Activated CD8-positive, alpha-beta T cell treated with anti-CD3 and anti-CD28 coated beads for 36 hours (primary cell): Measurements from ENCODE around the gene IGSF3. TPM values are rescaled to one million over a fixed set of nuclear protein-coding genes. Genes with fewer than 3 reads are reported as not detected.
"Not testable (repeated sequence)": the region's sequence is repeated elsewhere in the genome, so short reads cannot be mapped to it uniquely, and the experiment has no call there.

ENCODE experiments used
- ATAC-seq: fragments of 200-7000 bp; cut with Tn5 transposase; one replicate; pipeline ENCODE4 v1.10.0; 2021; ENCODE audit warnings: mild to moderate bottlenecking, moderate library complexity
- CTCF ChIA-PET: fragments of 350-600 bp; sonication (Branson Sonifier 250); formaldehyde crosslinking; loops from one replicate; lab custom pipeline; 2021; ENCODE audit warnings: antibody characterized with exemption; lab: Charles Lee
- POLR2A ChIA-PET: fragments of 350-600 bp; sonication (Branson Sonifier 250); formaldehyde crosslinking; loops from one replicate; lab custom pipeline; 2021; ENCODE audit warnings: antibody characterized with exemption; lab: Charles Lee
- DNase-seq: peaks from one replicate; pipeline ENCODE4 v3.0.0-alpha.2; 2020
- H3K27ac Mint-ChIP-seq: one replicate; pipeline ENCODE4 v1.8.0; 2021; ENCODE audit warnings: mild to moderate bottlenecking, mixed read lengths
- H3K27me3 Mint-ChIP-seq: one replicate; pipeline ENCODE4 v1.8.0; 2021; ENCODE audit warnings: mixed read lengths
- H3K36me3 Mint-ChIP-seq: one replicate; pipeline ENCODE4 v1.8.0; 2021; ENCODE audit warnings: low read depth, mixed read lengths
- H3K4me1 Mint-ChIP-seq: one replicate; pipeline ENCODE4 v1.8.0; 2021; ENCODE audit warnings: low read depth, mixed read lengths
- H3K4me3 Mint-ChIP-seq: one replicate; pipeline ENCODE4 v1.8.0; 2021; ENCODE audit warnings: mild to moderate bottlenecking, moderate library complexity, mixed read lengths
- H3K9me3 Mint-ChIP-seq: one replicate; pipeline ENCODE4 v1.8.0; 2021; ENCODE audit warnings: mixed read lengths
- intact Hi-C: fragments of 100-400 bp; cut with micrococcal nuclease; formaldehyde crosslinking; loops from one replicate; pipeline ENCODE4 v1.10.0; 2022
- total RNA-seq, 2 experiments: library from RNA; stranded (reverse); gene quantifications; one replicate each; pipeline ENCODE4 v1.2.3, GENCODE V29; 2021
- TF ChIP-seq, protein P1 (sequence below): fragments of 200-600 bp; IDR thresholded peaks from one replicate; pipeline ENCODE4 v1.8.0; 2022; ENCODE audit warnings: antibody characterized with exemption, mild to moderate bottlenecking

The IGSF3 gene
- total RNA-seq, 2 experiments from 2014 or later: 0.54 to 0.72 TPM

DNA sequence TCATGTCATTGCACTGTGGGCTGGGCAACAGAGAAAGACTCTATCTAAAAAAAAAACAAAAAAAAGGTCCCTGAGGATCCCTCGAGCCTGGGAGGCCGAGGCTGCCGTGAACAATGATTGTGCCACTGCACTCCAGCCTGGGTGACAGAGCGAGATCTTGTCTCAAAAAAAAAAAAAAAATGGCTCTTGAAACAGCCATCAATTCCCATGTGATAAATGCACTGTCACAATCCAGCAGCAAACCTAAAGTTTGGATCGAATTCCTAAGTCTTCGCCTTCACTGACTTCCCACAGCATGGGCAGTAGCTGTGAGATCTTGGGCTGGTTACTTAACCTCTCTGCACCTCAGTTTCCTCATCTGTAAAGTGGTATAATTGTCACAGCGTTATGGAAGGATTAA is 43.5 kb downstream of the IGSF3 start:
- TF ChIP-seq, protein P1, sequence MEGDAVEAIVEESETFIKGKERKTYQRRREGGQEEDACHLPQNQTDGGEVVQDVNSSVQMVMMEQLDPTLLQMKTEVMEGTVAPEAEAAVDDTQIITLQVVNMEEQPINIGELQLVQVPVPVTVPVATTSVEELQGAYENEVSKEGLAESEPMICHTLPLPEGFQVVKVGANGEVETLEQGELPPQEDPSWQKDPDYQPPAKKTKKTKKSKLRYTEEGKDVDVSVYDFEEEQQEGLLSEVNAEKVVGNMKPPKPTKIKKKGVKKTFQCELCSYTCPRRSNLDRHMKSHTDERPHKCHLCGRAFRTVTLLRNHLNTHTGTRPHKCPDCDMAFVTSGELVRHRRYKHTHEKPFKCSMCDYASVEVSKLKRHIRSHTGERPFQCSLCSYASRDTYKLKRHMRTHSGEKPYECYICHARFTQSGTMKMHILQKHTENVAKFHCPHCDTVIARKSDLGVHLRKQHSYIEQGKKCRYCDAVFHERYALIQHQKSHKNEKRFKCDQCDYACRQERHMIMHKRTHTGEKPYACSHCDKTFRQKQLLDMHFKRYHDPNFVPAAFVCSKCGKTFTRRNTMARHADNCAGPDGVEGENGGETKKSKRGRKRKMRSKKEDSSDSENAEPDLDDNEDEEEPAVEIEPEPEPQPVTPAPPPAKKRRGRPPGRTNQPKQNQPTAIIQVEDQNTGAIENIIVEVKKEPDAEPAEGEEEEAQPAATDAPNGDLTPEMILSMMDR: no peak
- no peak overlapping the region for H3K27ac Mint-ChIP-seq
- peaks cover 14% of the 10 kb centered on the region for H3K4me1 Mint-ChIP-seq
- ChIA-PET CTCF (no interaction called here), POLR2A (no interaction called here)
- H3K4me3 Mint-ChIP-seq: no peak overlapping the region
- DNase-seq: no peak
- intact Hi-C loops: no loop called here
- H3K36me3 Mint-ChIP-seq: no peaks in the 10 kb centered on the region
- H3K9me3 Mint-ChIP-seq: no peaks in the 10 kb centered on the region
- ATAC-seq: no peak
- peaks cover 3% of the 10 kb centered on the region for H3K27me3 Mint-ChIP-seq

DNA sequence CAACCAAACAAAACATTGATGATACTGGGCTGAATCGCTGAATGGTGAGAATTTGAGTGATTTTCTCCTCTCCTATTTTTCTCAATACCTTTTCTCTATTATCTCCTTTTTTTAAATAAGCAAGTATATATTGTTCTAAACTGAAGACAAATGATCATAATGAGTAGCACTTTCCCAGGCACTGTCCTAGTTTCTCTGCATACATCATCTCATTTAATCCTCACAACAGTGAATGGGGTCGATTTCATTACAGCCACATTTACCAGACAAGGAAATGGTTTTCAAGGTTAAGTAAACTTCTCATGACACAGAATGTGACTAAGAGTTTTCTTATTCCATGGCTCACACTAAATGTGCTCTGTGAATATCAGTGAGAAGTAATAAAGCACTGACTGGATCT is 45.0 kb downstream of the IGSF3 start:
- H3K4me1 Mint-ChIP-seq, DNase-seq, ATAC-seq, intact Hi-C loops, H3K27ac Mint-ChIP-seq, H3K9me3 Mint-ChIP-seq, H3K27me3 Mint-ChIP-seq, H3K4me3 Mint-ChIP-seq, POLR2A ChIA-PET, CTCF ChIA-PET, H3K36me3 Mint-ChIP-seq: not testable (repeated sequence)

- POLR2A ChIA-PET, H3K27ac Mint-ChIP-seq, H3K4me3 Mint-ChIP-seq, H3K4me1 Mint-ChIP-seq, intact Hi-C loops, H3K9me3 Mint-ChIP-seq, DNase-seq, CTCF ChIA-PET, ATAC-seq, H3K36me3 Mint-ChIP-seq, H3K27me3 Mint-ChIP-seq: not testable (repeated sequence)
These were observed 45.8 kb downstream of the IGSF3 start for GRCh38 chr1:116621756-116622155.

DNA sequence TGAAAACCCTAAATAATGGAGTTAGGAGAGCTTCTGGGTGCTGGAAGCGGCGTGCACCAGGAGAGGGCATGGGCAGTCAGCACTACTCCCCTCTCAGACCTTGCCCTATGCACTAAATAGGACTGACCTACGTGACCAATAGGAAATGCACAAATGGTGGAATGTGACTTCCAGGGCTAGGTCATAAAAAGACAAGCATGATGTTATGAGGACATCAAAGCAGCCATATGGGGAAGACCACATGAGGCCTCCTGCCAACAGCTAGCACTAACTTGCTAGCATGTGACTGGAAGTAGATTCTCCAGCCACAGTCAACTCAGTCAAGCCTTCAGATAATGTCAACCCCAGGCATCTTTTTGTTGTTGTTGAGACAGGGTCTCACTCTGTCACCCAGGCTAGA is 47.1 kb downstream of the IGSF3 start:
- DNase-seq, H3K27me3 Mint-ChIP-seq, POLR2A ChIA-PET, ATAC-seq, intact Hi-C loops, H3K4me3 Mint-ChIP-seq, H3K9me3 Mint-ChIP-seq, H3K36me3 Mint-ChIP-seq, H3K27ac Mint-ChIP-seq, CTCF ChIA-PET, H3K4me1 Mint-ChIP-seq: not testable (repeated sequence)

GRCh38 chr1:116619106-116619505 is 48.4 kb downstream of the IGSF3 start:
- ATAC-seq, H3K4me3 Mint-ChIP-seq, POLR2A ChIA-PET, CTCF ChIA-PET, intact Hi-C loops, H3K36me3 Mint-ChIP-seq, H3K4me1 Mint-ChIP-seq, H3K9me3 Mint-ChIP-seq, H3K27ac Mint-ChIP-seq, H3K27me3 Mint-ChIP-seq, DNase-seq: not testable (repeated sequence)

DNA sequence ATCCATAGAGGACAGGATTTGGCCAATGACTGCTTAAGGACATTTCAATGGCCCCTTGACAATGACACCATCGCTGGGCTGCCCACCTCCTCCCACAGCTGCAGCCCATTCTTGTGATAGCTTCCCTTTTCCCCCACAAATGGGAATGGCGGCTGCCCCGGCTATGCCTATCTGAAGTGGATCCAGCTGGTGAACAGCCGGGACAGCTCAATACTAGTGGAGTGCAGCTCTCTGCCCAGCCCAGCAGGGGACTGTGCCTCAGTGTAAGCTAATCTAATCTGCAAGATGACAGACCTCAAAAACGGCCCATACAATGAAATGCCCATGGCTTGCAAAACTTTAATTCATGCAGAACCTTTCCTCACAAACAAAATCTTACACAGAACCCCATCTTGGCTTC is 49.7 kb downstream of the IGSF3 start:
- POLR2A ChIA-PET, intact Hi-C loops, H3K27ac Mint-ChIP-seq, DNase-seq, CTCF ChIA-PET, H3K4me1 Mint-ChIP-seq, H3K36me3 Mint-ChIP-seq, H3K4me3 Mint-ChIP-seq, ATAC-seq, H3K27me3 Mint-ChIP-seq, H3K9me3 Mint-ChIP-seq: not testable (repeated sequence)

DNA sequence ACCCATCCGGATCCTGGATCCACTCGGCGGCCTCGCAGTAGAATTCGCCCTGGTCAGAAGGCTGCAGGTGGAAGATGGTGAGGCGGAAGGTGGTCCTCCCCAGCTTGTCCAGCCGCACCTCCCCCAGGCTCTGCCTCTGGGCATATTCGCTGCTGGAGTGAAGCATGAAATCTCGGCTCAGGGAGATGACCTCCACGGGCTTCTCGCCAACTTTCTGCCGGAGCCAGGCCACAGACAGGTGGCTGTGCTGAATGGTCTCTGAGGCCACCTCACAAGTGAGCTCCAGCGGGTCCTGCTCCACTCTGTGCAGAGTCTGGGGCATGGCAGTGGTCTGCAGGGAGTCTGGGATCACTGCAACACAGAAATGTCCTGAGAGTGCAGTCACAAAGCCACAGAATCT is 53.7 kb downstream of the IGSF3 start:
- H3K27ac Mint-ChIP-seq, ATAC-seq, DNase-seq, intact Hi-C loops, H3K4me1 Mint-ChIP-seq, H3K4me3 Mint-ChIP-seq, POLR2A ChIA-PET, H3K9me3 Mint-ChIP-seq, H3K27me3 Mint-ChIP-seq, H3K36me3 Mint-ChIP-seq, CTCF ChIA-PET: not testable (repeated sequence)

DNA sequence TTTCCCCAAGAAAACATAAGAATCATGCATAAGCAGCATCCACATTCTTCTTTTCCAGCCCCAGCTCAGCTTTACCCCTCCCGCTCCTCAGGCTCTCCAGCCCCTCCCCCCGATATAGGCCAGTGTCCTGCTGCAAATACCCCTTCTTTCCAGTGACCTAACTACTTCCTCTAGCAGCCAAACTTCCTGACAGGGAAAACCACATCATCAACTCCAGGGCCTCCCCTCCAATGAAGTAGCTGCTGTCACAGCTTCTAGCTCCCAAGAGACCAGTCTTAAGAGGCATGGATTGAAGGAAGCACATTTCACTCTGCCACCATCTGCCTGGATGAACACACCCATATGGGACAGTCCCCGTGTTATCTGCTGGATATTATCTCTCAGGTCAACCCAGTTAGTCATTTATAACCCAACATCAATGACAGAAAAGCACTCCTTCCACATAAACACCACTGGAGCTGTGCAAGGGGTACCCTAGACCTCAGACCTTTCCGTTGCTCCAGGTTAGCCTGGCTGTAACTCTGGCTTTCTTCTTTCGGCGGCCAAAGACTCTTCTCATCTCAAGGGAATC is 57.6 kb downstream of the IGSF3 start:
- H3K9me3 Mint-ChIP-seq, H3K27me3 Mint-ChIP-seq, DNase-seq, intact Hi-C loops, H3K36me3 Mint-ChIP-seq, H3K4me3 Mint-ChIP-seq, POLR2A ChIA-PET, CTCF ChIA-PET, H3K27ac Mint-ChIP-seq: not testable (repeated sequence)
- peaks cover 26% of the 10 kb centered on the region for H3K4me1 Mint-ChIP-seq
- ATAC-seq: peak; percentile 41

- Mint-ChIP-seq H3K4me1 (peaks cover 26% of the 10 kb centered on the region), H3K27ac (peak overlapping the region; percentile 37)
- H3K9me3 Mint-ChIP-seq, H3K27me3 Mint-ChIP-seq, POLR2A ChIA-PET, DNase-seq, H3K4me3 Mint-ChIP-seq, intact Hi-C loops, H3K36me3 Mint-ChIP-seq: not testable (repeated sequence)
- peak; percentile 68 for ATAC-seq
- CTCF ChIA-PET: interaction anchor here (1.2 kb wide), 1 partner anchor 13 kb away, joined by 3 read pairs; no protein-coding TSS in a partner anchor
These were observed 58.7 kb downstream of the IGSF3 start for GRCh38 chr1:116608841-116609240.

- H3K27ac Mint-ChIP-seq, H3K9me3 Mint-ChIP-seq, H3K36me3 Mint-ChIP-seq, DNase-seq, ATAC-seq, H3K4me3 Mint-ChIP-seq, intact Hi-C loops, POLR2A ChIA-PET, H3K27me3 Mint-ChIP-seq: not testable (repeated sequence)
- CTCF ChIA-PET: interaction anchor here (1.2 kb wide), 1 partner anchor 13 kb away, joined by 3 read pairs; no protein-coding TSS in a partner anchor
- peaks cover 26% of the 10 kb centered on the region for H3K4me1 Mint-ChIP-seq
These were observed 59.4 kb downstream of the IGSF3 start for GRCh38 chr1:116608151-116608550.

DNA sequence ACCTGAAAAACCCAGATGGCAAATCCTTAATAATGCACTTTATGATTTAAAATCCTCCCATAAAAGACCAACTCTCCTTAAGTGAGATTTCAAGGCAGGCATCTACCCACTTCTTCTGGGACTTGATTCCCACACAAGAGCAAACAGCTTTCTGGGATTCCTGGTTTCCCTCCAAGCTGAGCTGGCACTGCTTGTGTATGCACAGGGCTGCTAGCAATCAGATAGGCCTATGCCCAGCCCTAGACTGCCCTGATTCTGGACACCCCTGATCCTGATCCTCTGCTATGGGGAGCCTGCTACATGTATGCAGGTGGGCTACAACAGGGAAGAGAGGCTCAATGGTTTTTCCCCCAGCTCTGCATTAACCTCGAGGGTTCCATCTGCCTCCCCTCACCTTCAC is 60.1 kb downstream of the IGSF3 start:
- peaks cover 26% of the 10 kb centered on the region for H3K4me1 Mint-ChIP-seq
- CTCF ChIA-PET: interaction anchor here (1.5 to 2.3 kb wide), 2 partner anchors 11 to 12 kb away, joined by 4 to 5 read pairs; no protein-coding TSS in a partner anchor
- intact Hi-C loops, H3K4me3 Mint-ChIP-seq, H3K27me3 Mint-ChIP-seq, DNase-seq, H3K27ac Mint-ChIP-seq, H3K9me3 Mint-ChIP-seq, H3K36me3 Mint-ChIP-seq, ATAC-seq, POLR2A ChIA-PET: not testable (repeated sequence)
